GM21360 (cell line): ENCODE results near the gene NECTIN2.
"Not testable (repeated sequence)": the region's sequence is repeated elsewhere in the genome, so short reads cannot be mapped to it uniquely, and the experiment has no call there.

ENCODE experiments used
- ATAC-seq: cut with Tn5 transposase; IDR thresholded peaks from one replicate; pipeline ENCODE4 v1.9.1; 2021; ENCODE audit warnings: mild to moderate bottlenecking, moderate library complexity; ENCODE audit not compliant: unreplicated experiment

NECTIN2 gene

DNA sequence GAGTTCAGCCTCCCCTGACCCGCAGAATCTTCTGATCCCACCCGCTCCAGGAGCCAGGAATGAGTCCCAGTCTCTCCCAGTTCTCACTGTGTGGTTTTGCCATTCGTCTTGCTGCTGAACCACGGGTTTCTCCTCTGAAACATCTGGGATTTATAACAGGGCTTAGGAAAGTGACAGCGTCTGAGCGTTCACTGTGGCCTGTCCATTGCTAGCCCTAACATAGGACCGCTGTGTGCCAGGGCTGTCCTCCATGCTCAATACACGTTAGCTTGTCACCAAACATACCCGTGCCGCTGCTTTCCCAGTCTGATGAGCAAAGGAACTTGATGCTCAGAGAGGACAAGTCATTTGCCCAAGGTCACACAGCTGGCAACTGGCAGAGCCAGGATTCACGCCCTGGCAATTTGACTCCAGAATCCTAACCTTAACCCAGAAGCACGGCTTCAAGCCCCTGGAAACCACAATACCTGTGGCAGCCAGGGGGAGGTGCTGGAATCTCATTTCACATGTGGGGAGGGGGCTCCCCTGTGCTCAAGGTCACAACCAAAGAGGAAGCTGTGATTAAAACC, 58.4 kb downstream of the NECTIN2 start:
- ATAC-seq = no peak

DNA sequence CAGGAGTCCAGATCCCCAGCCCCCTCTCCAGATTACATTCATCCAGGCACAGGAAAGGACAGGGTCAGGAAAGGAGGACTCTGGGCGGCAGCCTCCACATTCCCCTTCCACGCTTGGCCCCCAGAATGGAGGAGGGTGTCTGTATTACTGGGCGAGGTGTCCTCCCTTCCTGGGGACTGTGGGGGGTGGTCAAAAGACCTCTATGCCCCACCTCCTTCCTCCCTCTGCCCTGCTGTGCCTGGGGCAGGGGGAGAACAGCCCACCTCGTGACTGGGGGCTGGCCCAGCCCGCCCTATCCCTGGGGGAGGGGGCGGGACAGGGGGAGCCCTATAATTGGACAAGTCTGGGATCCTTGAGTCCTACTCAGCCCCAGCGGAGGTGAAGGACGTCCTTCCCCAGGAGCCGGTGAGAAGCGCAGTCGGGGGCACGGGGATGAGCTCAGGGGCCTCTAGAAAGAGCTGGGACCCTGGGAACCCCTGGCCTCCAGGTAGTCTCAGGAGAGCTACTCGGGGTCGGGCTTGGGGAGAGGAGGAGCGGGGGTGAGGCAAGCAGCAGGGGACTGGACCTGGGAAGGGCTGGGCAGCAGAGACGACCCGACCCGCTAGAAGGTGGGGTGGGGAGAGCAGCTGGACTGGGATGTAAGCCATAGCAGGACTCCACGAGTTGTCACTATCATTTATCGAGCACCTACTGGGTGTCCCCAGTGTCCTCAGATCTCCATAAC, 59.5 kb downstream of the NECTIN2 start, which contains the start of gene APOE:
Gene APOE, plus strand, starts transcription at position 360 of the 724 bp plus-strand sequence. CDS start 829 bp downstream, outside the sequence.
- ATAC-seq = no peak

DNA sequence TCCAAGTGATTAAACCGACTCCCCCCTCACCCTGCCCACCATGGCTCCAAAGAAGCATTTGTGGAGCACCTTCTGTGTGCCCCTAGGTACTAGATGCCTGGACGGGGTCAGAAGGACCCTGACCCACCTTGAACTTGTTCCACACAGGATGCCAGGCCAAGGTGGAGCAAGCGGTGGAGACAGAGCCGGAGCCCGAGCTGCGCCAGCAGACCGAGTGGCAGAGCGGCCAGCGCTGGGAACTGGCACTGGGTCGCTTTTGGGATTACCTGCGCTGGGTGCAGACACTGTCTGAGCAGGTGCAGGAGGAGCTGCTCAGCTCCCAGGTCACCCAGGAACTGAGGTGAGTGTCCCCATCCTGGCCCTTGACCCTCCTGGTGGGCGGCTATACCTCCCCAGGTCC, 61.5 kb downstream of the NECTIN2 start:
- ATAC-seq = no peak

DNA sequence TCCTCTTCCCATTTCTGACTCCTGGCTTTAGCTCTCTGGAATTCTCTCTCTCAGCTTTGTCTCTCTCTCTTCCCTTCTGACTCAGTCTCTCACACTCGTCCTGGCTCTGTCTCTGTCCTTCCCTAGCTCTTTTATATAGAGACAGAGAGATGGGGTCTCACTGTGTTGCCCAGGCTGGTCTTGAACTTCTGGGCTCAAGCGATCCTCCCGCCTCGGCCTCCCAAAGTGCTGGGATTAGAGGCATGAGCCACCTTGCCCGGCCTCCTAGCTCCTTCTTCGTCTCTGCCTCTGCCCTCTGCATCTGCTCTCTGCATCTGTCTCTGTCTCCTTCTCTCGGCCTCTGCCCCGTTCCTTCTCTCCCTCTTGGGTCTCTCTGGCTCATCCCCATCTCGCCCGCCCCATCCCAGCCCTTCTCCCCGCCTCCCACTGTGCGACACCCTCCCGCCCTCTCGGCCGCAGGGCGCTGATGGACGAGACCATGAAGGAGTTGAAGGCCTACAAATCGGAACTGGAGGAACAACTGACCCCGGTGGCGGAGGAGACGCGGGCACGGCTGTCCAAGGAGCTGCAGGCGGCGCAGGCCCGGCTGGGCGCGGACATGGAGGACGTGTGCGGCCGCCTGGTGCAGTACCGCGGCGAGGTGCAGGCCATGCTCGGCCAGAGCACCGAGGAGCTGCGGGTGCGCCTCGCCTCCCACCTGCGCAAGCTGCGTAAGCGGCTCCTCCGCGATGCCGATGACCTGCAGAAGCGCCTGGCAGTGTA, 62.2 kb downstream of the NECTIN2 start:
- no peak for ATAC-seq

DNA sequence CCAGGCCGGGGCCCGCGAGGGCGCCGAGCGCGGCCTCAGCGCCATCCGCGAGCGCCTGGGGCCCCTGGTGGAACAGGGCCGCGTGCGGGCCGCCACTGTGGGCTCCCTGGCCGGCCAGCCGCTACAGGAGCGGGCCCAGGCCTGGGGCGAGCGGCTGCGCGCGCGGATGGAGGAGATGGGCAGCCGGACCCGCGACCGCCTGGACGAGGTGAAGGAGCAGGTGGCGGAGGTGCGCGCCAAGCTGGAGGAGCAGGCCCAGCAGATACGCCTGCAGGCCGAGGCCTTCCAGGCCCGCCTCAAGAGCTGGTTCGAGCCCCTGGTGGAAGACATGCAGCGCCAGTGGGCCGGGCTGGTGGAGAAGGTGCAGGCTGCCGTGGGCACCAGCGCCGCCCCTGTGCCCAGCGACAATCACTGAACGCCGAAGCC, 62.8 kb downstream of the NECTIN2 start:
- ATAC-seq = no peak

DNA sequence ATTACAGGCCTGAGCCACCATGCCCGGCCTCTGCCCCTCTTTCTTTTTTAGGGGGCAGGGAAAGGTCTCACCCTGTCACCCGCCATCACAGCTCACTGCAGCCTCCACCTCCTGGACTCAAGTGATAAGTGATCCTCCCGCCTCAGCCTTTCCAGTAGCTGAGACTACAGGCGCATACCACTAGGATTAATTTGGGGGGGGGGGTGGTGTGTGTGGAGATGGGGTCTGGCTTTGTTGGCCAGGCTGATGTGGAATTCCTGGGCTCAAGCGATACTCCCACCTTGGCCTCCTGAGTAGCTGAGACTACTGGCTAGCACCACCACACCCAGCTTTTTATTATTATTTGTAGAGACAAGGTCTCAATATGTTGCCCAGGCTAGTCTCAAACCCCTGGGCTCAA, 63.7 kb downstream of the NECTIN2 start:
- ATAC-seq = no peak

DNA sequence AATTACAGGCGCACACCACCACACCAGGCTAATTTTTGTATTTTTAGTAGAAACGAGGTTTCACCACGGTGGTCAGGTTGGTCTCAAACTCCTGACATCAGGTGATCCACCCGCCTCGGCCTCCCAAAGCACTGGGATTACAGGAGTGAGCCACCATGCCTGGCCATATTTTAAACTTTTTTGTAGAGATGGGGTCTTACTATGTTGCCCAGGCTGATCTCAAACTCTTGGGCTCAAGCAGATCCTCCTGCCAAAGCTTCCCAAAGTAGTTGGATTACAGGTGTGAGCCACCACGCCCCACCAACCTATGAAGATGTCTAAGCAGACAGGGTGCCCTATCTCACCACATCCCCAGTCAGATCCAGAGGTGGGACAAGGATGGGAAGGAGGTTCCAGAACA, 65.8 kb downstream of the NECTIN2 start:
- not testable (repeated sequence) for ATAC-seq

DNA sequence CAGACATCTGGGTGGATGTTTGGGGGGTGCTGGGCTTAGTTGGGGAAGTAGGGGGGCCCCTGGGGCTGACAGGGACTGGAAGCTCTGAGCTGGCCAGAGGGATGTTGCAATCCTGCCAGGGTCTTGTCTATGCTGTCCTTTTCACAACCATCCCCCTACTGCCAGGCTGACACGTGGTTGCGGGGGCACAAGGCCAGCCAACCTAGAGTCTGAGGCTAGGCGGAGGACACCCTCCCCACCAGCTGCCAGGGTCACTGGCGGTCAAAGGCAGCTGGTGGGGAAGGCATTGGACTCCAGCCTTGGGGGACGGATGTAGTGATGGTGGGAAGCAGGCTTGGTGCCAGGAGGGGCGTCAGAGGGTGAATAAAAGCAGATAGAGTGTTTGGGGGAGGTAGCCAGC, 66.8 kb downstream of the NECTIN2 start:
- no peak for ATAC-seq

DNA sequence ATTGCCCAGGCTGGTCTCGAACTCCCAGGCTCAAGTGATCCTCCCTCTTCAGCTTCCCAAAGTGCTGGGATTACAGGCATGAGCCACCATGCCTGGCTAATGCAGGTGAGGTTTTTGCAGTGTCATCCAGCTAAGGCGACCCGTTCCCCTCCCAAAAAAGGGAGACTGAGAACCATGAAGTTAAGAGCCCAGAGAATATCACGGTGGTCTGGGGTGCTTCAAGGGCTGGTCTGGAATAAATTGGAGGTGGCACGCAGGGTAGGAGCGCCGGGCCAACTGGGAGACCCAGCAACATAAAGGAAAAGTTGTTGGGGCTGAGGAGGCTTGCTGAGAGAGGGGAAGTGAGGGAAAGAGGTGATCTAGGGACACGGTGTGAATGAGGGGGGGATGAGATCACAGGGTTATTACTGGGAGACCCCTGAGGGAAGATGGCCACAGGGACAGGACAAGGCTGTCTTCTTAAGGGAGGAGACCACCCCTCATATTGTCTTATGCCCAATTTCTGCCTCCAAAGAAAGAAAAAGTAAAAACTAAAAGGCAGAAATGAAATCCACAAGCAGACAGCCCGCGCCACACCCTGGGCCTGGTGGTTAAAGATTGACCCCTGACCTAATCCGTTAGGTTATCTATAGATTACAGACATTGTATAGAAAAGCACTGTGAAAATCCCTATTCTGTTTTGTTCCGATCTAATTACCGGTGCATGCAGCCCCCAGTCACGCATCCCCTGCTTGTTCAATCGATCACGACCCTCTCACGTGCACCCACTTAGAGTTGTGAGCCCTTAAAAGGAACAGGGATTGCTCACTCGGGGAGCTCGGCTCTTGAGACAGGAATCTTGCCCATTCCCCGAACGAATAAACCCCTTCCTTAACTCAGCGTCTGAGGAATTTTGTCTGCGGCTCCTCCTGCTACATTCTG, 67.7 kb downstream of the NECTIN2 start:
- not testable (repeated sequence) for ATAC-seq

DNA sequence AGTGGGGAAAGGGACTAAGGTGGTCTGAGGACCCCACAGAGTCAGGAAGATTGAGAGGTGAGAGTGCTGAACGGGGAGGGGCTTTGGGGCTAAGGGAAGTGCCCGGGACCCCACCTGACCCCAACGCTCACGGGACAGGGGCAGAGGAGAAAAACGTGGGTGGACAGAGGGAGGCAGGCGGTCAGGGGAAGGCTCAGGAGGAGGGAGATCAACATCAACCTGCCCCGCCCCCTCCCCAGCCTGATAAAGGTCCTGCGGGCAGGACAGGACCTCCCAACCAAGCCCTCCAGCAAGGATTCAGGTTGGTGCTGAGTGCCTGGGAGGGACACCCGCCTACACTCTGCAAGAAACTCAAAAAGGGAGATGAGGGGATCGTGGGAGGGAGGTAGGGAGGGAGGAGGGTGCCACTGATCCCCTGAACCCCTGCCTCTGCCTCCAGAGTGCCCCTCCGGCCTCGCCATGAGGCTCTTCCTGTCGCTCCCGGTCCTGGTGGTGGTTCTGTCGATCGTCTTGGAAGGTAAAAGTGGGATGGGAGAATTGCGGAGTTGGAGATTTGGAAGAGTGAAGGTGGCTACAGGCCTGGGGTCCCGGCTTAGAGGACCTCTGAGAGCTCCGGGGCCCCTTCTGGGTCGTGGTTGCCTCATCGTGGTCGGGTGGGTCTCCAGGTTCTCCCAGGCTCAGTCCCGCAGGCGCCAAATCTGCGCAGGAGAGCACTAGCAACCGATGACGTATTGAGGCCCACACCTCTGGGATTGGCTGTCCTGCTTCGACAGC, 68.5 kb downstream of the NECTIN2 start, which contains the start of gene APOC1:
Gene APOC1, plus strand, starts transcription at position 176 of the 774 bp plus-strand sequence. Its CDS starts 284 bp downstream, at position 460.
- peak; percentile 86 for ATAC-seq

DNA sequence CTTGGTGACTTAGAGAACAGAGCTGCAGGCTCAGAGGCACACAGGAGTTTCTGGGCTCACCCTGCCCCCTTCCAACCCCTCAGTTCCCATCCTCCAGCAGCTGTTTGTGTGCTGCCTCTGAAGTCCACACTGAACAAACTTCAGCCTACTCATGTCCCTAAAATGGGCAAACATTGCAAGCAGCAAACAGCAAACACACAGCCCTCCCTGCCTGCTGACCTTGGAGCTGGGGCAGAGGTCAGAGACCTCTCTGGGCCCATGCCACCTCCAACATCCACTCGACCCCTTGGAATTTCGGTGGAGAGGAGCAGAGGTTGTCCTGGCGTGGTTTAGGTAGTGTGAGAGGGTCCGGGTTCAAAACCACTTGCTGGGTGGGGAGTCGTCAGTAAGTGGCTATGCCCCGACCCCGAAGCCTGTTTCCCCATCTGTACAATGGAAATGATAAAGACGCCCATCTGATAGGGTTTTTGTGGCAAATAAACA, 78.2 kb downstream of the NECTIN2 start:
- no peak for ATAC-seq

DNA sequence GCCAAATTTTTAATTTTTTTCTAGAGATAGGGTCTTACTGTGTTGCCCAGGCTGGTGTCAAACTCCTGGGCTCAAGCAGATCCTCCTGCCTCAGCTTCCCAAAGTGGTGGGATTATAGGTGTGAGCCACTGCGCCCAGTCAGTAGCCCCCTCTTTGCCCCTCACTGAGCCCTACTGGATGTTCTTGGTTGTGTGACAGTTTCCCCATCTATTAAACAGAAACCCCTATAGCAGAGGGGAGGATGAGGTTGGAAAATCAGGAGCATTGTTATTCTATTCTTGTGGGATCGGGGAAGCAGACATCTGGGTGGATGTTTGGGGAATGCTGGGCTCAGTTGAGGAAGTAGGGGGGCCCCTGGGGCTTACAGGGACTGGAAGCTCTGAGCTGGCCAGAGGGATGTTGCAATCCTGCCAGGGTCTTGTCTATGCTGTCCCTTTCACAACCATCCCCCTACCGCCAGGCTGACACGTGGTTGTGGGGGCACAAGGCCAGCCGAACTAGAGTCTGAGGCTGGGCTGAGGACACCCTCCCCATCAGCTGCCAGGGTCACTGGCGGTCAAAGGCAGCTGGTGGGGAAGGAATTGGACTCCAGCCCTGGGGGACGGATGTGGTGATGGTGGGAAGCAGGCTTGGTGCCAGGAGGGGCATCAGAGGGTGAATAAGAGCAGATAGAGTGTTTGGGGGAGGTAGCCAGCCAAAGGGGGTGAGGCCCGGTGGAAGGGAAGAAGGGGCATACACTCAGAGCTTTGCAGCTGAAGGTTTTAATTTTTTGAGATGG, 79.2 kb downstream of the NECTIN2 start:
- no peak for ATAC-seq

DNA sequence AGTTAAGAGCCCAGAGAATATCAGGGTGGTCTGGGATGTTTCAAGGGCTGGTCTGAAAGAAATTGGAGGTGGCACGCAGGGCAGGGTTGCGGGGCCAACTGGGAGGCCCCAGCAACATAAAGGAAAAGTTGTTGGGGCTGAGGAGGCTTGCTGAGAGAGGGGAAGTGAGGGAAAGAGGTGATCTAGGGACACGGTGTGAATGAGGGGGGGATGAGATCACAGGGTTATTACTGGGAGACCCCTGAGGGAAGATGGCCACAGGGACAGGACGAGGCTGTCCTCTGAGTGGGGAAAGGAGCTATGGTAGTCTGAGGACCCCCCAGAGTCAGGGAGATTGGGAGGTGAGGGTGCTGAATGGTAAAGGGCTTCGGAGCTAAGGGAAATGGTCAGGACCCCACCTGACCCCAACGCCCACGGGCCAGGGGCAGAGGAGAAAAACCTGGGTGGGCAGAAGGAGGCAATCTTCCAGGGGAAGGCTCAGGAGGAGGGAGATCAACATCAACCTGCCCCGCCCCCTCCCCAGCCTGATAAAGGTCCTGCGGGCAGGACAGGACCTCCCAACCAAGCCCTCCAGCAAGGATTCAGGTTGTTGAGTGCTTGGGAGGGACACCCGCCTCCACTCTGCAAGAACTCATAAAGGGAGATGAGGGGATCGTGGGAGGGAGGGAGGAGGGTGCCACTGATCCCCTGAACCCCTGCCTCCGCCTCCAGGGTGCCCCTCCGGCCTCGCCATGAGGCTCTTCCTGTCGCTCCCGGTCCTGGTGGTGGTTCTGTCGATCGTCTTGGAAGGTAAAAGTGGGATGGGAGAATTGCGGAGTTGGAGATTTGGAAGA, 80.4 kb downstream of the NECTIN2 start:
- ATAC-seq = not testable (repeated sequence)

DNA sequence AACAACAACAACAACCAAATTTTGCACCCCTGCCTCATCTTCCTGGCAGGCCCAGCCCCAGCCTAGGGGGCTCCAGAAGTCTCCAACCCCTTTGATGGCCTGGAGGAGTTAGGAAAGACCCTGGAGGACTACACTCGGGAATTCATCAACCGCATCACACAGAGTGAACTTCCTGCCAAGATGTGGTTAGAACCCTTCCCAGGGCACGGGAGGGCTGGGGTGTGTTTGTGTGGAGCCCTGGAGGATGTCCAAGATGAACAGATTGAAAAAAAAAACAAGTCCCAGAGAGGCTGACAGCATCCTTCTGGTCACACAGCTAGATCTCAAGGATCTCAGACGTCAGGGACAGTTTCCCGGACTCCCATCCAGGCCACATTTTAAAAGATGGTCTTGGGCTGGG, 81.6 kb downstream of the NECTIN2 start:
- no peak for ATAC-seq

DNA sequence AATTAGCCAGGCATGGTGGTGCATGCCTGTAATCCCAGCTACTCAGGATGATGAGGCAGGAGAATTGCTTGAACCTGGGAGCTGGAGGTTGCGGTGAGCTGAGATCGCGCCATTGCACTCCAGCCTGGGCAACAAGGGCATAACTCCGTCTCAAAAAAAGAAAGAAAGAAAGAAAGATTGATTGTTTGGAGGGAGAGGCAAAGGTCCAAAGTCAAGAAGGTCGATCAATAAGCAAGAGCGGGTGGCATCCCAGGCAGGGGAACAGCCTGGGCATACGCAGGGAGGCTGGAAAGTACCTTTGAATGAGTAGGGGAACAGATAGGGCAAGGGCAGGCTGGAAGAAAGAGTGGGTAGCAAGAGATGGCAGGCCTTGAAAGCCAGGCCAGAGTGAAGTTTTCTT, 84.0 kb downstream of the NECTIN2 start:
- ATAC-seq = no peak

DNA sequence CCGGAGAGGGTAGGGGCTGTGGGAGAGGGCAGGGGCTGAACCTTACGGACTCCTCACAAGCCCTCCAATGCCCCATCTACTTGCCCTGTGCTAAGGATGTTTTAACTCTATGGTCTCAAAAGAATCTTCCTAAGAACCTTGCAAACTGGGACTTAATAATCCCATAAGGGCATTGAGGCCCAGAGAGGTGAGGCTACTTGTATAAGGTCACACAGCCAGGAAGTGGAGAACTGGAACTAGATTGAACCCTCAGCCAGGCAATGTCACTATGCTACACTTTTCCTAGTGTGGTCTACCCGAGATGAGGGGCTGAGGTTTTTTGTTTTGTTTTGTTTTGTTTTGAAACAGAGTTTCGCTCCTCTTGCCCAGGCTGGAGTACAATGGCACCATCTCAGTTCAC, 85.4 kb downstream of the NECTIN2 start:
- no peak for ATAC-seq
